ENCODE measurements around the gene CRYZL1. TPM values are rescaled to one million over a fixed set of nuclear protein-coding genes. Genes with fewer than 3 reads are reported as not detected.

CRYZL1 gene
- total and polyA plus RNA-seq, 2 of the 8 experiments (the other 6 are each of a cell fraction or from before 2014, with no cell fraction given): 15.6 to 15.8 TPM

DNA sequence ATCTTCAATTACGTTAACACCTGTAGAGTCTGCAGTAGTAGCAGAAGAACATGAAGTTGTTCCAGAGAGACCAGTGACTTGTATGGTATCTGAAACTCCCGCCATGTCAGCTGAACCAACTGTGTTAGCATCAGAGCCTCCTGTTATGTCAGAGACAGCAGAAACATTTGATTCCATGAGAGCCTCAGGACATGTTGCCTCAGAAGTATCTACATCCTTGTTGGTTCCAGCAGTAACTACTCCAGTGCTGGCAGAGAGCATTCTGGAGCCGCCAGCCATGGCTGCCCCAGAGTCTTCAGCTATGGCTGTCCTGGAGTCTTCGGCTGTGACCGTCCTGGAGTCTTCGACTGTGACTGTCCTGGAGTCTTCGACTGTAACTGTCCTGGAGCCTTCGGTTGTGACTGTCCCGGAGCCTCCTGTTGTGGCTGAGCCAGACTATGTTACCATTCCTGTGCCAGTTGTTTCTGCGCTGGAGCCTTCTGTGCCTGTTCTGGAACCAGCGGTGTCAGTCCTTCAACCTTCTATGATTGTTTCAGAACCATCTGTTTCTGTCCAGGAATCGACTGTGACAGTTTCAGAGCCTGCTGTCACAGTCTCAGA is 88.4 kb downstream of the CRYZL1 start:
- ChIA-PET POLR2A (ENCODE audit: partially characterized antibody) (interaction anchor here (2.8 to 3.0 kb wide), 2 partner anchors 11 to 15 kb away, joined by 11 to 25 read pairs; partner anchors contain the start of genes GART and SON), CTCF (ENCODE audit: partially characterized antibody) (no interaction called here)
- Histone ChIP-seq H4K20me1 (replicated peaks in 1 of 2; ENCODE audit: control insufficient read depth in 1 of 2, insufficient read depth in 2 of 2, low read length in 2 of 2) (peaks cover 38 to 50% of the 10 kb centered on the region in 2 experiments), H3K4ac (replicated peaks; ENCODE audit: insufficient read length, low read depth, low read length) (no peak overlapping the region), H4K91ac (replicated peaks; ENCODE audit: insufficient read length, low read length) (no peak overlapping the region), H3K56ac (replicated peaks; ENCODE audit: insufficient read length, low read depth, low read length) (no peak overlapping the region), H2AK5ac (ENCODE audit: low read depth, low read length) (no peak overlapping the region), H3K4me2 (ENCODE audit: insufficient read depth in 1 of 2, low read depth in 2 of 2, low read length in 2 of 2) (no peak overlapping the region), H2BK15ac (ENCODE audit: low read length) (no peak overlapping the region), H2BK120ac (replicated peaks; ENCODE audit: low read depth, low read length) (no peak overlapping the region), H3K23ac (ENCODE audit: insufficient read length) (no peak overlapping the region), H3K9ac (replicated peaks in 1 of 4; ENCODE audit: extremely low read depth in 1 of 4, low read depth in 3 of 4, low read length in 3 of 4) (no peak overlapping the region), H2BK20ac (ENCODE audit: low read length) (no peak overlapping the region), H3K14ac (ENCODE audit: insufficient read length) (no peak overlapping the region), H3K36me3 (ENCODE audit: control insufficient read depth in 2 of 4, insufficient read depth in 4 of 4, low read length in 3 of 4) (peaks cover 54 to 96% (median 82%) of the 10 kb centered on the region in 4 experiments), H3K9me3 (ENCODE audit: insufficient read depth in 2 of 2, low read depth in 1 of 2, low read length in 1 of 2) (no peaks in the 10 kb centered on the region), H2BK5ac (ENCODE audit: low read depth, low read length) (no peak overlapping the region), H3K23me2 (ENCODE audit: low read depth, low read length) (no peaks in the 10 kb centered on the region), H3K4me1 (replicated peaks in 1 of 4; ENCODE audit: control insufficient read depth in 3 of 4, insufficient read depth in 4 of 4, low read length in 3 of 4) (no peaks in the 10 kb centered on the region), H3K27ac (ENCODE audit: low read depth, low read length) (no peak overlapping the region), H3K79me1 (ENCODE audit: low read depth, low read length) (peaks cover 16% of the 10 kb centered on the region), H3K18ac (ENCODE audit: extremely low read depth, low read length) (no peak overlapping the region), H3K4me3 (ENCODE audit: extremely low read depth in 1 of 4, insufficient read depth in 2 of 4, low read depth in 3 of 4, low read length in 4 of 4) (no peak overlapping the region), H2AFZ (ENCODE audit: low read length) (no peak overlapping the region), H2BK12ac (ENCODE audit: low read depth, low read length) (no peak overlapping the region), H4K8ac (ENCODE audit: extremely low read depth, insufficient read depth, low read length) (no peak overlapping the region; the same call in 1 of the 2 replicates), H4K5ac (ENCODE audit: insufficient read length, low read depth, low read length) (no peak overlapping the region), H3K27me3 (replicated peaks in 1 of 4; ENCODE audit: control insufficient read depth in 3 of 4, extremely low read depth in 1 of 4, insufficient read depth in 3 of 4, low read length in 3 of 4) (no peaks in the 10 kb centered on the region), H3K79me2 (ENCODE audit: control insufficient read depth in 1 of 2, insufficient read depth in 2 of 2, low read length in 2 of 2) (peaks cover 55 to 97% of the 10 kb centered on the region in 2 experiments)
- WGBS, 2 experiments (ENCODE audit: extremely low coverage in 1 of 2, insufficient coverage in 1 of 2, insufficient read length in 1 of 2, insufficient replicate concordance in 2 of 2, low coverage in 1 of 2, low lambda C conversion rate in 2 of 2, missing lambda C conversion rate in 1 of 2): 96% methylated on average over 12 of the region's 12 CpGs; no CpG with 5 or more reads in 1 of the 2 experiments
- DNase-seq (ENCODE audit: low read depth in 1 of 2, low spot score in 2 of 2): no peak
- FAIRE-seq: no peak
- TF ChIP-seq TAF1 (IDR thresholded peaks at IDR 0.05; ENCODE audit: low read depth, low read length) (no peak), MAFK (IDR thresholded peaks at IDR 0.05; ENCODE audit: low read depth, low read length) (no peak), PHF8 (conservative IDR thresholded peaks at IDR 0.05; ENCODE audit: low read depth, low read length) (no peak), BRCA1 (IDR thresholded peaks at IDR 0.05; ENCODE audit: low read depth, low read length) (no peak), HDAC6 (IDR thresholded peaks at IDR 0.05; ENCODE audit: low read depth, low read length) (no peak), GTF2F1 (IDR thresholded peaks at IDR 0.05; ENCODE audit: borderline replicate concordance, low read depth, low read length) (no peak), FOSL1 (IDR thresholded peaks at IDR 0.05; ENCODE audit: insufficient read depth, low read depth, low read length) (no peak), SP2 (IDR thresholded peaks at IDR 0.05; ENCODE audit: low read length) (no peak), ASH2L (IDR thresholded peaks at IDR 0.05; ENCODE audit: low read length) (no peak)
- TF ChIP-seq, protein P1, sequence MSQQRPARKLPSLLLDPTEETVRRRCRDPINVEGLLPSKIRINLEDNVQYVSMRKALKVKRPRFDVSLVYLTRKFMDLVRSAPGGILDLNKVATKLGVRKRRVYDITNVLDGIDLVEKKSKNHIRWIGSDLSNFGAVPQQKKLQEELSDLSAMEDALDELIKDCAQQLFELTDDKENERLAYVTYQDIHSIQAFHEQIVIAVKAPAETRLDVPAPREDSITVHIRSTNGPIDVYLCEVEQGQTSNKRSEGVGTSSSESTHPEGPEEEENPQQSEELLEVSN (IDR thresholded peaks at IDR 0.05): no peak
- TF ChIP-seq, protein P2, sequence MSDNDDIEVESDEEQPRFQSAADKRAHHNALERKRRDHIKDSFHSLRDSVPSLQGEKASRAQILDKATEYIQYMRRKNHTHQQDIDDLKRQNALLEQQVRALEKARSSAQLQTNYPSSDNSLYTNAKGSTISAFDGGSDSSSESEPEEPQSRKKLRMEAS (IDR thresholded peaks at IDR 0.05): no peak

All from H1 (cell line).